ENCODE results near the gene ART5.

ART5 gene, protein sequence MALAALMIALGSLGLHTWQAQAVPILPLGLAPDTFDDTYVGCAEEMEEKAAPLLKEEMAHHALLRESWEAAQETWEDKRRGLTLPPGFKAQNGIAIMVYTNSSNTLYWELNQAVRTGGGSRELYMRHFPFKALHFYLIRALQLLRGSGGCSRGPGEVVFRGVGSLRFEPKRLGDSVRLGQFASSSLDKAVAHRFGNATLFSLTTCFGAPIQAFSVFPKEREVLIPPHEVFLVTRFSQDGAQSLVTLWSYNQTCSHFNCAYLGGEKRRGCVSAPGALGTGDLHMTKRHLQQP

GRCh38 chr11:3641701-3642070, at the start of gene ART5:
ART5 (minus strand) TSS chr11:3641992; CDS start chr11:3641862, 130 bp downstream.
- no peak for DNase-seq (ENCODE audit: low read depth in 4 of 4, low spot score in 1 of 4)

DNA sequence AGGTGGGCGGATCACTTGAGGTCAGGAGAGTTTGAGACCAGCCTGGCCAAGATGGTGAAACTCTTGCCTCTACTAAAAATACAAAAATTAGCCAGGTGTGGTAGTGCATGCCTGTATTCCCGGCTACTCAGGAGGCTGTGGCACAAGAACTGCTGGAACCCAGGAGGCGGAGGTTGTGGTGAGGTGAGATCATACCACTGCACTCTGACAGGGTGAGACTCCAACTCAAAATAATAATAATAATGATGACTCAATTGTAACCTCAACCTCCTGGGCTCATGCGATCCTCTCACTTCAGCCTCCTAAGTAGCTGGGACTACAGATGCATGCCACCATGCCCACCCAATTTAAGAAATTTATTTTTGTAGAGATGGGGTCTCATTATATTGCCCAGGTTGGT, 45.0 kb upstream of the ART5 start:
- DNase-seq (ENCODE audit: low read depth in 4 of 4, low spot score in 1 of 4): no peak

- no peak for DNase-seq (ENCODE audit: low read depth in 4 of 4, low spot score in 1 of 4)
Measured at GRCh38 chr11:3685923-3686322, 44.1 kb upstream of the ART5 start.

DNA sequence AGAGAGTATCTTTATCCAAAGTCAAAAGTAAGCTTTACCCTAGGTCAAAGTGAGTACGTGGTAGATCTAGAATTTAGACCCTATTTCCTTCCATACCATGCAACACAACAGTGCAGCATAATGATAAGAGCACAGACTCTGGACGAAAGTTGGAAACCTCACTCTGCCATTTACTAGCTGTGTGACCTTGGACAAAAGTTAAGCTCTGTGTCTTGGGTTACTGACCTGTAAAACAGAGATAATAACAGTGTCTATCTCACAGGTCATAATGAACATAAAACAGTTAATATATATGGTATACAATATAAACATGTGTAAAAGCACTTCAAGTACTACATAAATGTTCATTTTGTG, 43.0 kb upstream of the ART5 start:
- DNase-seq (ENCODE audit: low read depth in 4 of 4, low spot score in 1 of 4): no peak

DNA sequence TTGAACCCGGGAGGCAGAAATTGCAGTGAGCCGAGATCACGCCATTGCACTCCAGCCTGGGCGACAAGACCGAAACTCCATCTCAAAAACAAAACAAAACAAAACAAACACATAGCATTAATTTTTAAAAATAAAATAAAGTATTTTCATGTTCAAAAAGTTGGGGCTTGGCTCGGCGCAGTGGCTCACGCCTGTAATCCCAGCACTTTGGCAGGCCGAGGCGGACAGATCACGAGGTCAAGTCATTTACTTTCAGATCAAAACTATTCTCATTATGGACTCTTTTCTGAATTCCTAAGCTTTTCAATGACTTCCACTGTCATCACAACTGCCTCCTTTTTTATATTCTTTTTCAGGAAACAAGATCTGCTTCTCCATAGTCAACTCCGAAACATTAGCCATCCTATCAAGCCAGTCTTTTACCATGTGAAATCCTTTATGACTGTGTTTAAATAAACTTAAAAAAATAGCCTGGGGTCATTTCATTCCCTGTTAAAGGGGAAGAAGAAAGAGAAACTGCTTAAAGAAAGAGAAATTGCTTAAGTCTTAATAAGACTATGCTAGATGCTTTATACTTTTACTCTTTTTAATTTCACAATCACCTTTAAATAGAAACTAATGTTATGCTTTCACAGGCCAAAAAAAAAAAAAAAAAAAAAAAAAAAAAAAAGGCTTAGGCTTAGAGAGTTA, 42.5 kb upstream of the ART5 start:
- DNase-seq (ENCODE audit: low read depth in 4 of 4, low spot score in 1 of 4): no peak

GRCh38 chr11:3683039-3683438, 41.2 kb upstream of the ART5 start:
- DNase-seq (ENCODE audit: low read depth in 4 of 4, low spot score in 1 of 4): no peak

DNA sequence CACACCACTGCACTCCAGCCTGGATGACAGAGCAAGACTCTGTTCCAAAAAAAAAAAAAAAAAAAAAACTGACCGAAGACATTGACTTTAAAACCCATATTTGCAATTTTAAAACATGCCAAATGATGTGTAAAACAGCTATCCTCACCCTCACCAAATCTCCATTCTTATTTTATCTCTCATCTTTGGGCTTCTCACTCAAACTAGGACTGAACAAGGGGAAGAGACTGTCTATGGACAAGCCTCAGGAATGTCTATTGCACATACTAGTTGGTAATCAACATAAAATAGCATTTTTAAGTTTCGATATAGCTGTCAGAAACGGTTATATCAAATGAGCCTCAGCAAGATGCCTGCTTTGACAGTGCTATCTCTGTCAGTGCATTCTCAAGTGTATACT, 37.3 kb upstream of the ART5 start:
- DNase-seq (ENCODE audit: low read depth in 4 of 4, low spot score in 1 of 4): no peak

- DNase-seq (ENCODE audit: low read depth in 4 of 4, low spot score in 1 of 4): no peak
Measured at GRCh38 chr11:3675971-3676370, 34.2 kb upstream of the ART5 start.

DNA sequence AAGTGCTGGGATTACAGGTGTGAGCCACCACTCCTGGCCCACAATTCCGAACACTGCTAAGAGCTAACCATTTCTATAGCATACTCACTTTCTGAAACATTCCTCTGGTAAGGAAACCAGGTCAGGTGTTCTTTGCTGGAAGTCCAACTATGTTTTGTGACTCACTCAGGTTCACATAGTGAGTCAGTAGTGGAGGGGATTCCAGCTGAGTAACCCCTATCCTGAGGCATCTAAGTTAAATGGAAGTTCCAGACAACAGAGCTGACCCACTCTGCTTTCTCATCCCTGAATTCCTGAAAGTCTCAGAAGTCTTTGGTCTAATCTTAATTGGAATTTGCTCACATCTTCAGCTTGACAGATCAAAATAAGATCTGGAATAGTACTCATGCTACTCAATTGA, 32.4 kb upstream of the ART5 start:
- DNase-seq (ENCODE audit: low read depth in 4 of 4, low spot score in 1 of 4): no peak

DNA sequence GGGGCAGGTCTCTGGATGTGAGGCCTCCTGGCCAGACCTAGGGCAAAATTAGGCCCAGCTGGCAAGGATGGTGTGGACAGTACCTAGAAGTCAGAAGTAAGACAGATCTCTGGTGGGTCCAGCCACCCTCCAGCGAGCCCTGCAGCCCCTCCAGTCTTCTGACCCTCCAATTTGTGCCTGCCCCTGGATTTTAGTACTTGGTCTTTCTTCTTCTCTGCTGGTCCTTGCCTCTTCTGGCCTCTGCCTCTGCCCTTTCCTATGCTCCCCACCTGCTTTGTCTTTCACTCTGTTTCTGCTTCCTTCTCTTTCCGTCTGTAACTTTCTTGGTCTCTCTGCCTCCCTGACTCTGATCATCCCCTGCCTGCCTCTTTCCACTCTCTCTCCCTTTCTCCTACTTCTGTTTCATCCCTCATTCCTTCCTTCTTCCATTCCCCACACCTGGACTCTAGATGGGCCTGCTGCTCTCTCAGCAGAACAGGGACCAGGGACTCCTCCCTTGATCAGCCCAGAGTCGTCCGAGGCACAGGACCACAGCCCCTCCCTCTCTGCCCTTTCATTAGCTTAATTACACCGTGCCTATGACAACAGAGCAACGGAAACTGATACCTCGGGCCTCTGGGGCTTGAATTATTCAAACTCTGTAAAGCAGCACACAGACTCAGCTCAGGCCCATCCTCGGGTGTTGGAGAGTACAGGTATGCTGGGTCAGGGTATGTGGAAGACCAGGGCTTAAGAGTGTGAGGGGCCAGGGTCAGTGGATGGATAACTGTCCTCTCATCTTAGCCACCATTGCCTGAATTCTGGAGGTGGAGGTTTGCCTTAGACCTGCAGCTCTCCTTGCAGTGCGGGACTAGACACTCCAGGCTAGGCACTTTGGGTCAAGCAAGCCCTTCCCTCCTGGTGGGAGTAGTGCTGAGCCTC, 29.8 kb upstream of the ART5 start, which contains the start of gene CHRNA10:
CHRNA10 (minus strand) TSS at position 51 of the 921 bp plus-strand sequence. CDS start 72 bp downstream, outside the sequence.
- no peak for DNase-seq (ENCODE audit: low read depth in 4 of 4, low spot score in 1 of 4)

DNA sequence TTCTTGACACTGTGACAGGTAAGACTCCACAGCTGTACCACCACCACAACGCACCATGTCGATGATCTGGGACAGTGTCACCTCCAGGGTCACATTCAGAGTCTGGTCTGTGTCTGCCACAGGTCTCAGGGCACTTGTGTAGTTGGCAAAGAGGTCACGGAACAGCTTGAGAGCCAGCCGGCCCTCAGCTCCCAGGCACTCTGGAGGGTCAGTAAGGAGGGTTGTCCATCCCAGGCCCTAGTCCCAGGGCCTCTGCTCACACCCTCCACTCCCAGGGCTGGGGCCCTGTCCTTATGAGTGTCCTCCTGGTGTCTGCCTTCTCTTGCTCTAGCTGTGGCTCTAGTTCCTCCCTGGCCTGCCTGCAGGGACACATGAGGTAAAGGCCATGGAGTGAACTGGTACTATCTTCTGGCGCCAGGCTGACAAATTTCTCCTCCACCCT, 28.0 kb upstream of the ART5 start:
- DNase-seq (ENCODE audit: low read depth in 4 of 4, low spot score in 1 of 4): no peak

GRCh38 chr11:3669128-3669527, 27.3 kb upstream of the ART5 start:
- no peak for DNase-seq (ENCODE audit: low read depth in 4 of 4, low spot score in 1 of 4)

DNA sequence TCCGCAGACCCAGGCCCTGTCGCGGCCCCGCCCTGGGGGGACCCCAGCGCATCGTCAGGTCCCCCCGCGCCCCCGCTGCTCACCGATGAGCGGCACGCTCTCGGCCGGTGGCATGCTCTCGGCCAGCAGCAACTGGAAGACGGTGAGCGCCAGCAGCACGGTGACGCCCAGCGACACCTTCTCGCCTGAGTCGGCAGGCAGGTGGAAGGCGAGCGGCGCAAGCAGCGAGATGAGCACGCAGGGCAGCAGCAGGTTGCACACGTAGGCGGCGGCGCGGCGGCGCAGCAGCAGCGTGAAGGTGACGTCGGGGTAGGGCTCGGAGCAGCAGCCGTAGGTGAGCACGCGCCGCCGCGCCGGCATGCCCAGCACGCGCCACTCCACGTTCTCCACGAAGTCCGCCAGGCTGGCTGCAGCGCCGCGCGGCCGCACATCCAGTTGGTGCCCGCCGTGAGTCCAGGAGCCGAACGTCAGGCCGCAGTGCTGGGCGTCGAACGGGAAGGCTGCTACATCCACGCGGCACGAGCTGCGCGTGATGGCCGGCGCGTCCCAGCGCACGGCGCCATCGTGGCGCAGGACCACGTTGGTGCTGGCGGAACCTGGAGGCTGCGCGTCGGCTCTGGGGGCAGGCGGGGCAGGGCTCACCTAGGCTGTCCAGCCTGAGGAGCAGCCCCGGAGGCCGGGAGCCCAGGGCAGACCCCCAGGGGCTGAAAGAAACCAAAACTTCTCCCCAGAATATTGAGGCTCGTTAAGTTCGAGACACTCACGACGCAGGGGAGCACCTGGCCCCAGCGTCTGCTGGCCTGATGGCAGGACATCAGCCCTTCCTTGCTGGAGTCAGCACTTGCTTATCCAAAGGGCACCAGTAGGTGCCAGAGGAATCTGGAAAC, 25.6 kb upstream of the ART5 start:
- no peak for DNase-seq (ENCODE audit: low read depth in 4 of 4, low spot score in 1 of 4)

DNA sequence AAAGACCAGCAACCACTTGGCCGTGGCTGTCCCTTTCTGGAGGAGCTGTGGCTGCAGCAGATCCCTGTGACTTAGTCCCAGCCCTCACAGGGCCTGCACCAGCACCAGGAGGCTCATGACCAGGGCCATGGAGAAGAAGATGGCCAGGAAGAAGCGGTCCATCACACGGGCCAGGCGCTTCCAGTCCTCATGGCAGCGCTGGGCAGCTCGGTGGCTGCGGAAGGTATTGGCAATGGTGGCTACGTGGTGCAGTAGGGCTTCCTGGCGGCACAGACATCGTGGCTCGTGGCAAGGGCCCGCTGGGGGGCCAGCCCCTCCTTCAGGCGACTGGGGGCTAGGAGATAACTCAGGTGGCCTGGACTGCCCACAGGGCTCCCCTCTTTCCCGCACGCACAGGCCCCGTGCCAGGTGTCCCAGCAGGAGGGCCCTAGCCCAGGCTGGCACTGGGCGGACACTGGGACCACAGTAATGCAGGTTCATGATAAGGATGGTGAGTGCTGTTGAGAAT, 24.3 kb upstream of the ART5 start:
- no peak for DNase-seq (ENCODE audit: low read depth in 4 of 4, low spot score in 1 of 4)

DNA sequence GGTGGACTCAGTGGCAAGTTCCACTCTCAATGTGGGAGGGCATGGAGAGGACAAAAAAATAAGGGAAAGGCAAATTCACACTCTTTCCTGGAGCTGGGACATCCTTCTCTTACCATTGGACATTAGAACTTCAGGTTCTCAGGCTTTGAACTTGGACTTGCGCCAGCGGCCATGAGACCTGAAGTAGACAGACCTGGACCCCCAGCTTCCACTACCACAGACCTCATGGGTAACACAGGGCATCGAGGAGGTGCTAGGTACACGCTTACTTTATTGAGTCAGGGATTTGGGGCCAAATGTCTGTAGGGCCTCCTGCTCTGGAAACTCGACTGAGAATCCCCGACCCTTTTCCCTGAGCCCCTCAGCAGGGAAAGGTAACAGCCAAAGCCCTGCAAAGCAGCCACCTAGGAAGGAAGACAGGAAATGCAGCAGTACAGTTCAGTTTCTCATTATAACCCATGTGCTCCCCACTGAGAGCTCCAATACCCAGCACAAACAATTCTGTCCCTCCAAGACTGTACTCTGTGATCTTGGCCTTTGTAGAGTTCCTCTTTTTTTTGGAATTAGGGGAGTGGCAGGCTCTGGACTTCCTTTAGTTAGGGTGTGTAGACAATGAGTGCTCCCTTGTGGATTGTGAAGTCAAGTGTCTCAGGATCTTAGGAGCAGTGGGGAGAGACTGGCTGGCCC, 23.7 kb upstream of the ART5 start:
- DNase-seq (ENCODE audit: low read depth in 4 of 4, low spot score in 1 of 4): no peak

- no peak for DNase-seq (ENCODE audit: low read depth in 4 of 4, low spot score in 1 of 4)
Measured at GRCh38 chr11:3664032-3664630, 22.3 kb upstream of the ART5 start.

GRCh38 chr11:3662856-3663255, 21.1 kb upstream of the ART5 start:
- no peak for DNase-seq (ENCODE audit: low read depth in 4 of 4, low spot score in 1 of 4)

DNA sequence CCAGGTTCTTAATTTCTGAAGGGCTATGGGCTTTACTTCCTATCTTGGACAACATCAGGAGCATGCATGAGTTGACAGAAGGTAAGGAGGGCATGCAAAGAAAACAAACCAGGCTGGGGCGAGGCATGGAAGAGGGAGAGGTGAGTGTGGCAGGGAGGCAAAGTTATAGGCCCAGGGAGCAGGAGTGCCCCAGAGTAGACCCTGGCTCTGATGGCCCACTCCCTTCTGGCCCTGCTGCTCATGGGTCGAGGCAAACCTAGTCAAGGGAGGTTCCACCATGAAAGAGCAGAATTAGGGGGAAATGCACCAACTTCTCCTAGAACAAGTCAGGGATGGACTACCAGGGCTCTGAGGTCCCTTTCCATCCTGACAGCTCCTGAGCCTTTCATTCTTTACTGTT, 19.2 kb upstream of the ART5 start:
- DNase-seq (ENCODE audit: low read depth in 4 of 4, low spot score in 1 of 4): no peak
